ENCODE data around the gene MOB3B. TPM values are rescaled to one million over a fixed set of nuclear protein-coding genes. Genes with fewer than 3 reads are reported as not detected.
A peak's percentile ranks its signal among the peaks of the same experiment; 100 is the strongest.

MOB3B gene
- total RNA-seq, 2 donors from 2014 or later: 4.3 to 6.0 TPM

GRCh38 chr9:27527702-27528075 lies 1.9 kb downstream of the MOB3B start:
- TF ChIP-seq CTCF (IDR thresholded peaks at IDR 0.05) (no peak), POLR2A (IDR thresholded peaks at IDR 0.05) (no peak)
- Histone ChIP-seq H3K27ac (peak overlapping the region in 3 of 4 donors; percentile 85 to 87 (median 85)), H3K4me3 (peak overlapping the region in 1 of 2 donors; percentile 60), H3K27me3 (no peaks in the 10 kb centered on the region), H3K9me3 (no peaks in the 10 kb centered on the region), H3K4me1 (peaks cover 9% of the 10 kb centered on the region), H3K36me3 (replicated peaks in 1 of 2; ENCODE audit: insufficient read depth in 1 of 2, low read depth in 2 of 2) (no peaks in the 10 kb centered on the region)
- 62 to 78% methylated on average over 8 of the region's 8 CpGs for WGBS, 2 donors
- intact Hi-C loops (cut with DNase I): no loop called here
- peak in 1 of 4 donors; percentile 9 for DNase-seq
- no peak for ATAC-seq

- intact Hi-C loops (cut with DNase I): no loop called here
Observed at GRCh38 chr9:27524236-27524635, 5.4 kb downstream of the MOB3B start, which contains the start of gene IFNK. IFNK (plus strand) TSS chr9:27524290; CDS start chr9:27524337, 47 bp downstream.

GRCh38 chr9:27523141-27523540 lies 6.5 kb downstream of the MOB3B start:
- H3K27me3 ChIP-seq: no peaks in the 10 kb centered on the region
- H3K27ac ChIP-seq: no peak overlapping the region
- peaks cover 5% of the 10 kb centered on the region for H3K4me1 ChIP-seq
- no peak for ATAC-seq
- no peak for DNase-seq
- TF ChIP-seq POLR2A (IDR thresholded peaks at IDR 0.05): no peak
- no peak for TF ChIP-seq CTCF (IDR thresholded peaks at IDR 0.05)
- H3K36me3 ChIP-seq (replicated peaks in 1 of 2; ENCODE audit: insufficient read depth in 1 of 2, low read depth in 2 of 2): no peaks in the 10 kb centered on the region
- intact Hi-C loops (cut with DNase I): no loop called here
- no peak overlapping the region for H3K4me3 ChIP-seq
- no peaks in the 10 kb centered on the region for H3K9me3 ChIP-seq

More at GRCh38 chr9:27524236-27524635, 5.4 kb downstream of the MOB3B start, which contains the start of gene IFNK:
- DNase-seq (no peak), ATAC-seq (no peak)
- Histone ChIP-seq H3K4me1 (peaks cover 5% of the 10 kb centered on the region), H3K27me3 (no peaks in the 10 kb centered on the region), H3K4me3 (no peak within 1 kb of the TSS), H3K27ac (no peak within 1 kb of the TSS), H3K36me3 (replicated peaks in 1 of 2; ENCODE audit: insufficient read depth in 1 of 2, low read depth in 2 of 2) (no peaks in the 10 kb centered on the region), H3K9me3 (no peaks in the 10 kb centered on the region)
- 84 to 95% methylated on average over 2 of the region's 2 CpGs for WGBS, 2 donors
- TF ChIP-seq POLR2A (IDR thresholded peaks at IDR 0.05) (no peak), CTCF (IDR thresholded peaks at IDR 0.05) (no peak)

GRCh38 chr9:27520986-27521385 lies 8.6 kb downstream of the MOB3B start:
- H3K36me3 ChIP-seq (replicated peaks in 1 of 2; ENCODE audit: insufficient read depth in 1 of 2, low read depth in 2 of 2): no peaks in the 10 kb centered on the region
- no peak for ATAC-seq
- no peaks in the 10 kb centered on the region for H3K27me3 ChIP-seq
- 77% methylated on average over 4 of the region's 4 CpGs for WGBS, 2 donors
- intact Hi-C loops (cut with DNase I): no loop called here
- H3K4me3 ChIP-seq: no peak overlapping the region
- no peaks in the 10 kb centered on the region for H3K4me1 ChIP-seq
- no peak for TF ChIP-seq POLR2A (IDR thresholded peaks at IDR 0.05)
- no peak for TF ChIP-seq CTCF (IDR thresholded peaks at IDR 0.05)
- no peak for DNase-seq
- H3K9me3 ChIP-seq: no peaks in the 10 kb centered on the region
- no peak overlapping the region for H3K27ac ChIP-seq
